ENCODE data around the gene CDK16.

DNA sequence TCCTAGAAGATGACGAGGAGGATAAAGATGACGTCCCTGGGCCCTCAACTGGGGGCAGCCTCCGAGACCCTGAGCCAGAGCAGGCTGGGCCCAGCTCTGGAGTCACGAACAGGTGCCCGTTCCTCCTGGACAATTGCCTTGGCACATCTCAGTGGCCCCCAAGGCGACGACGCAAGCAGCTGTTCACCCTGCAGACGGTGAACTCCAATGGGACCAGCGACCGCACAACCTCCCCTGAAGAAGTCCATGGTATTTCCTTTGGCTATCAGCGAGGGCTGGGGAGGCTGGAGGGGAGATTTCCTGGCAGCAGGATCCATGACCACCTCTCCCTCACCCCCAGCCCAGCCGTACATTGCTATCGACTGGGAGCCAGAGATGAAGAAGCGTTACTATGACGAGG, 26.2 kb downstream of the CDK16 start:
- TF ChIP-seq, protein P1, sequence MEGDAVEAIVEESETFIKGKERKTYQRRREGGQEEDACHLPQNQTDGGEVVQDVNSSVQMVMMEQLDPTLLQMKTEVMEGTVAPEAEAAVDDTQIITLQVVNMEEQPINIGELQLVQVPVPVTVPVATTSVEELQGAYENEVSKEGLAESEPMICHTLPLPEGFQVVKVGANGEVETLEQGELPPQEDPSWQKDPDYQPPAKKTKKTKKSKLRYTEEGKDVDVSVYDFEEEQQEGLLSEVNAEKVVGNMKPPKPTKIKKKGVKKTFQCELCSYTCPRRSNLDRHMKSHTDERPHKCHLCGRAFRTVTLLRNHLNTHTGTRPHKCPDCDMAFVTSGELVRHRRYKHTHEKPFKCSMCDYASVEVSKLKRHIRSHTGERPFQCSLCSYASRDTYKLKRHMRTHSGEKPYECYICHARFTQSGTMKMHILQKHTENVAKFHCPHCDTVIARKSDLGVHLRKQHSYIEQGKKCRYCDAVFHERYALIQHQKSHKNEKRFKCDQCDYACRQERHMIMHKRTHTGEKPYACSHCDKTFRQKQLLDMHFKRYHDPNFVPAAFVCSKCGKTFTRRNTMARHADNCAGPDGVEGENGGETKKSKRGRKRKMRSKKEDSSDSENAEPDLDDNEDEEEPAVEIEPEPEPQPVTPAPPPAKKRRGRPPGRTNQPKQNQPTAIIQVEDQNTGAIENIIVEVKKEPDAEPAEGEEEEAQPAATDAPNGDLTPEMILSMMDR (IDR thresholded peaks at IDR 0.05): no peak
- TF ChIP-seq ZFX (IDR thresholded peaks at IDR 0.05; ENCODE audit: borderline replicate concordance): no peak
